ENCODE results near the gene CTRL. TPM values are rescaled to one million over a fixed set of nuclear protein-coding genes. Genes with fewer than 3 reads are reported as not detected.

CTRL gene
- polyA plus RNA-seq, 3 donors = 0.69 to 17.4 (median 1.6) TPM

GRCh38 chr16:67936880-67937605 is 5.4 kb upstream of the CTRL start:
- Histone ChIP-seq H3K27ac (ENCODE audit: low read depth in 1 of 2, low read length in 2 of 2) (peak overlapping the region; percentile 89 to 93), H3K9me3 (replicated peaks in 1 of 2; ENCODE audit: control insufficient read depth in 1 of 2, insufficient read depth in 1 of 2, low read length in 2 of 2) (no peaks in the 10 kb centered on the region), H3K36me3 (replicated peaks in 1 of 2; ENCODE audit: control insufficient read depth in 1 of 2, insufficient read depth in 2 of 2, low read length in 2 of 2) (peaks cover 31 to 32% of the 10 kb centered on the region in 2 donors), H3K27me3 (ENCODE audit: control insufficient read depth in 2 of 2, insufficient read depth in 2 of 2, low read length in 2 of 2) (no peaks in the 10 kb centered on the region), H3K4me1 (ENCODE audit: control insufficient read depth in 1 of 2, insufficient read depth in 2 of 2, low read length in 2 of 2) (peaks cover 29 to 40% of the 10 kb centered on the region in 2 donors), H3K4me3 (replicated peaks in 1 of 3; ENCODE audit: low read depth in 2 of 3, low read length in 3 of 3) (peak overlapping the region; percentile 84 to 93 (median 90)), H3K4me2 (replicated peaks; ENCODE audit: extremely low read depth, low read length, poor library complexity, severe bottlenecking) (peak overlapping the region; percentile 75), H3K79me2 (ENCODE audit: insufficient read depth, low read length) (peaks cover 30% of the 10 kb centered on the region), H3K9ac (ENCODE audit: insufficient read depth, low read length, poor library complexity, severe bottlenecking) (peak overlapping the region; percentile 81), H4K20me1 (ENCODE audit: insufficient read depth, low read length) (peaks cover 47% of the 10 kb centered on the region), H2AFZ (ENCODE audit: insufficient read depth, low read depth, low read length, poor library complexity, severe bottlenecking) (peak overlapping the region; percentile 70)
- Mint-ChIP-seq H3K9me3 (peaks cover 0 to 1% (median 0%) of the 10 kb centered on the region in 7 donors), H3K27me3 (ENCODE audit: low read depth in 3 of 3) (peaks cover 0 to 4% (median 0%) of the 10 kb centered on the region in 3 donors), H3K4me1 (peaks cover 36% of the 10 kb centered on the region), H3K4me3 (peak overlapping the region; percentile 98 to 99), H3K27ac (peak overlapping the region; percentile 91 to 98 (median 96)), H3K36me3 (peaks cover 30 to 53% of the 10 kb centered on the region in 2 donors)
- TF ChIP-seq CTCF (IDR thresholded peaks at IDR 0.05) = no peak
- DNase-seq = peak; percentile 82 to 91 (median 89)
- intact Hi-C loops (cut with micrococcal nuclease) = loop anchor here (5.0 to 10.0 kb wide), 5 partner anchors 45 to 130 kb away; partner anchors contain the start of genes EDC4 (in 1 of the 2), PSKH1 (in 1 of the 2), RANBP10 (in 1 of the 2) and TSNAXIP1 (in 1 of the 2)
- WGBS (ENCODE audit: insufficient coverage) = 36% methylated on average over 4 of the region's 6 CpGs

- TF ChIP-seq CTCF (IDR thresholded peaks at IDR 0.05) = no peak
- no peak for DNase-seq
- Mint-ChIP-seq H3K9me3 (peaks cover 0 to 1% (median 0%) of the 10 kb centered on the region in 7 donors), H3K4me3 (peak within 1 kb of the TSS; percentile 98 to 99), H3K36me3 (peaks cover 28 to 54% of the 10 kb centered on the region in 2 donors), H3K27ac (peak within 1 kb of the TSS; percentile 91 to 98 (median 96)), H3K4me1 (peaks cover 36% of the 10 kb centered on the region), H3K27me3 (ENCODE audit: low read depth in 3 of 3) (peaks cover 0 to 4% (median 0%) of the 10 kb centered on the region in 3 donors)
- H4K20me1 ChIP-seq (ENCODE audit: insufficient read depth, low read length) = peaks cover 47% of the 10 kb centered on the region
- intact Hi-C loops (cut with micrococcal nuclease) = loop anchor here (5.0 to 10.0 kb wide), 5 partner anchors 44 to 129 kb away; partner anchors contain the start of genes EDC4 (in 1 of the 2), PSKH1 (in 1 of the 2), RANBP10 (in 1 of the 2) and TSNAXIP1 (in 1 of the 2)
- WGBS (ENCODE audit: insufficient coverage) = 0% methylated on average over 50 of the region's 54 CpGs
- peaks cover 33 to 38% of the 10 kb centered on the region in 2 donors for H3K36me3 ChIP-seq (replicated peaks in 1 of 2; ENCODE audit: control insufficient read depth in 1 of 2, insufficient read depth in 2 of 2, low read length in 2 of 2)
- no peaks in the 10 kb centered on the region for H3K9me3 ChIP-seq (replicated peaks in 1 of 2; ENCODE audit: control insufficient read depth in 1 of 2, insufficient read depth in 1 of 2, low read length in 2 of 2)
- peak within 1 kb of the TSS; percentile 81 for H3K9ac ChIP-seq (ENCODE audit: insufficient read depth, low read length, poor library complexity, severe bottlenecking)
- H3K4me2 ChIP-seq (replicated peaks; ENCODE audit: extremely low read depth, low read length, poor library complexity, severe bottlenecking) = peak within 1 kb of the TSS; percentile 75
- H3K79me2 ChIP-seq (ENCODE audit: insufficient read depth, low read length) = peaks cover 30% of the 10 kb centered on the region
- no peaks in the 10 kb centered on the region for H3K27me3 ChIP-seq (ENCODE audit: control insufficient read depth in 2 of 2, insufficient read depth in 2 of 2, low read length in 2 of 2)
- H3K27ac ChIP-seq (ENCODE audit: low read depth in 1 of 2, low read length in 2 of 2) = peak within 1 kb of the TSS; percentile 89 to 93
- H3K4me3 ChIP-seq (replicated peaks in 1 of 3; ENCODE audit: low read depth in 2 of 3, low read length in 3 of 3) = peak within 1 kb of the TSS; percentile 84 to 93 (median 90)
- H3K4me1 ChIP-seq (ENCODE audit: control insufficient read depth in 1 of 2, insufficient read depth in 2 of 2, low read length in 2 of 2) = peaks cover 29 to 40% of the 10 kb centered on the region in 2 donors
- peak within 1 kb of the TSS; percentile 70 for H2AFZ ChIP-seq (ENCODE audit: insufficient read depth, low read depth, low read length, poor library complexity, severe bottlenecking)
These were observed 4.6 kb upstream of the CTRL start, which contains the start of gene PSMB10 for GRCh38 chr16:67936124-67936879. Gene PSMB10, minus strand, starts transcription at chr16:67936850. Its CDS starts 101 bp downstream, at chr16:67936749.

Measured in CD14-positive monocyte (primary cell).